ENCODE data around the gene PSMC5. TPM values are rescaled to one million over a fixed set of nuclear protein-coding genes. Genes with fewer than 3 reads are reported as not detected.

The PSMC5 gene
- total and polyA plus RNA-seq, 9 of the 15 experiments (the other 6 are each of a cell fraction or from before 2014, with no cell fraction given) = 89.2 to 393 (median 161) TPM

DNA sequence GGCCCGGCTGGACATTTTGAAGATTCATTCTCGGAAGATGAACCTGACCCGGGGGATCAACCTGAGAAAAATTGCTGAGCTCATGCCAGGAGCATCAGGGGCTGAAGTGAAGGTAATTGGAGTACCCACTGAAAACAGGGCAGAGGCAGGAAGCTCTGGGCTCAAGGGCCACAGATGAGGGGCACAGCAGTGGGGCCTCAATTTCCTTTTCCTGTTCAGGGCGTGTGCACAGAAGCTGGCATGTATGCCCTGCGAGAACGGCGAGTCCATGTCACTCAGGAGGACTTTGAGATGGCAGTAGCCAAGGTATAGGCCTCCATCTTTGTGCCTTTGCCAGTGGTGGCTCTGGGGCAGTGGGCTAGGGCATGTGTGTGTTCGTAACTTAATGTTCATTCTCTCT is 4.3 kb downstream of the PSMC5 start:
- intact Hi-C loops (cut with micrococcal nuclease) (loop anchor here (10.0 kb wide), 1 partner anchor 137 kb away; no protein-coding TSS in a partner anchor), in situ Hi-C loops (cut with MboI) (loop anchor here (25.0 kb wide), 1 partner anchor 394 kb away; the partner anchor contains the start of gene CYB561)
- Histone ChIP-seq H2AFZ (ENCODE audit: low read depth, low read length) (no peak overlapping the region), H3K79me2 (ENCODE audit: control insufficient read depth, insufficient read depth, low read length) (peaks cover 38% of the 10 kb centered on the region), H3K27ac (ENCODE audit: extremely low read depth, low read depth, low read length) (no peak overlapping the region), H3K9ac (ENCODE audit: insufficient read depth in 1 of 2, low read depth in 2 of 2, low read length in 2 of 2) (no peak overlapping the region), H3K4me3 (no peak overlapping the region), H3K9me1 (ENCODE audit: control insufficient read depth, insufficient read depth, low read length) (no peaks in the 10 kb centered on the region), H3K27me3 (ENCODE audit: control insufficient read depth in 2 of 2, insufficient read depth in 2 of 2, low read length in 2 of 2) (no peaks in the 10 kb centered on the region), H3K4me1 (replicated peaks in 1 of 2; ENCODE audit: control insufficient read depth in 2 of 2, insufficient read depth in 2 of 2, low read length in 2 of 2) (peaks cover 9 to 11% of the 10 kb centered on the region in 2 experiments; a peak in 3 of 5 replicates), H3K36me3 (ENCODE audit: control insufficient read depth, insufficient read depth, low read length) (peaks cover 83% of the 10 kb centered on the region), H3K9me3 (replicated peaks; ENCODE audit: control insufficient read depth, insufficient read depth, low read depth, low read length) (no peaks in the 10 kb centered on the region), H3K4me2 (ENCODE audit: insufficient read depth, low read length) (no peak overlapping the region), H4K20me1 (replicated peaks; ENCODE audit: control insufficient read depth, insufficient read depth, low read length) (no peaks in the 10 kb centered on the region)
- ChIA-PET POLR2A (interaction anchor here (1.0 to 4.6 kb wide), 3 partner anchors 10 to 61 kb away, joined by 3 to 66 read pairs (median 3); partner anchors contain the start of gene SMARCD2), CTCF (ENCODE audit: low intra/inter-chr PET ratio) (no interaction called here)
- FAIRE-seq (no peak), DNase-seq (ENCODE audit: extremely low read depth in 1 of 4, low spot score in 3 of 4) (no peak), ATAC-seq (no peak)
- BruUV-seq (replicated peaks) = no TSS peak
- 91% methylated on average over 7 of the region's 8 CpGs for WGBS (ENCODE audit: insufficient coverage, low coverage, missing lambda C conversion rate)
- 0 out of 2 replicates have a peak, but pooled peaks have one; percentile 11 for TF ChIP-seq POLR2A (conservative IDR thresholded peaks at IDR 0.05)
- TF ChIP-seq RBFOX2 (IDR thresholded peaks at IDR 0.05; ENCODE audit: low read depth, low read length) = peak; percentile 33; the same call in 1 of the 2 replicates
- TF ChIP-seq HMG20A (CRISPR knock-in tag; conservative IDR thresholded peaks at IDR 0.05) = no peak

GRCh38 chr17:63832014-63832413 is 4.8 kb downstream of the PSMC5 start:
- no peak for ATAC-seq
- CTCF ChIA-PET (ENCODE audit: low intra/inter-chr PET ratio) = no interaction called here
- peaks cover 89% of the 10 kb centered on the region for H3K36me3 ChIP-seq (ENCODE audit: control insufficient read depth, insufficient read depth, low read length)

More at GRCh38 chr17:63832014-63832413, 4.8 kb downstream of the PSMC5 start:
- intact Hi-C loops (cut with micrococcal nuclease) = loop anchor here (10.0 kb wide), 1 partner anchor 137 kb away; no protein-coding TSS in a partner anchor
- no TSS peak for BruUV-seq (replicated peaks)
- Histone ChIP-seq H3K4me2 (ENCODE audit: insufficient read depth, low read length) (no peak overlapping the region), H2AFZ (ENCODE audit: low read depth, low read length) (no peak overlapping the region), H3K4me1 (replicated peaks in 1 of 2; ENCODE audit: control insufficient read depth in 2 of 2, insufficient read depth in 2 of 2, low read length in 2 of 2) (peaks cover 9 to 11% of the 10 kb centered on the region in 2 experiments; a peak in 3 of 5 replicates), H3K9ac (ENCODE audit: insufficient read depth in 1 of 2, low read depth in 2 of 2, low read length in 2 of 2) (no peak overlapping the region; a peak in 1 of 4 replicates), H3K4me3 (no peak overlapping the region), H4K20me1 (replicated peaks; ENCODE audit: control insufficient read depth, insufficient read depth, low read length) (no peaks in the 10 kb centered on the region), H3K27me3 (ENCODE audit: control insufficient read depth in 2 of 2, insufficient read depth in 2 of 2, low read length in 2 of 2) (no peaks in the 10 kb centered on the region), H3K27ac (ENCODE audit: extremely low read depth, low read depth, low read length) (no peak overlapping the region), H3K9me3 (replicated peaks; ENCODE audit: control insufficient read depth, insufficient read depth, low read depth, low read length) (no peaks in the 10 kb centered on the region), H3K79me2 (ENCODE audit: control insufficient read depth, insufficient read depth, low read length) (peaks cover 33% of the 10 kb centered on the region), H3K9me1 (ENCODE audit: control insufficient read depth, insufficient read depth, low read length) (no peaks in the 10 kb centered on the region)
- FAIRE-seq = no peak
- 0 out of 2 replicates have a peak, but pooled peaks have one; percentile 17 for TF ChIP-seq POLR2A (conservative IDR thresholded peaks at IDR 0.05)
- TF ChIP-seq RBFOX2 (IDR thresholded peaks at IDR 0.05; ENCODE audit: low read depth, low read length) = 0 out of 2 replicates have a peak, but pooled peaks have one; percentile 21
- TF ChIP-seq ZNF165 (CRISPR knock-in tag; IDR thresholded peaks at IDR 0.05; ENCODE audit: borderline replicate concordance) = no peak
- peak; percentile 38; the same call in 1 of the 2 replicates for TF ChIP-seq SUPT5H (IDR thresholded peaks at IDR 0.05)
- in situ Hi-C loops (cut with MboI) = loop anchor here (25.0 kb wide), 1 partner anchor 395 kb away; the partner anchor contains the start of gene CYB561
- POLR2A ChIA-PET = interaction anchor here (0.7 to 4.6 kb wide), 6 partner anchors 8 to 62 kb away, joined by 3 to 66 read pairs (median 4); partner anchors contain the start of genes CCDC47 and SMARCD2
- no peak for DNase-seq (ENCODE audit: extremely low read depth in 1 of 4, low spot score in 3 of 4)
- WGBS (ENCODE audit: insufficient coverage, low coverage, missing lambda C conversion rate) = 92% methylated on average over 5 of the region's 5 CpGs

Data from K562 (cell line).